Measurements from ENCODE around the gene SNED1.
"Not testable (repeated sequence)": the region's sequence is repeated elsewhere in the genome, so short reads cannot be mapped to it uniquely, and the experiment has no call there.

Gene SNED1

DNA sequence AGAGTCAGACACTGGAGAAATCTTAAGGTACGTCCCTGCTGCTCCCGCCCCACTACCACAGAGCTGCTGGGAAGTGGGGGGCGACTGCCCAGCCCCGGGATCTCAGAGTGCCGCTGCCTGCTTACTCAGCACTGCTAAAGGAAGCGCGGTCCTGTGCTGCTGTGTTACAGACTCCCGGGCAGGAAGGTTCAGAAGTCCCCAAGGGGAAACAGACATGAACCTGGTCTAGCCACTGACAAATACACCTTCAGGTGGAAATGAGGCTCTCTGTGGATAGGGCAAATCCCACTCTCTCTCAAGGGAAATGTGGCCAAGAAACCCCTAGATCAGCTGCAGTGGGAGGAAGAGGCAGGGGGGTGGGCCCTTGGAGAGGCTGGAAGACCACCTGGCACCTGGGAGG is 90.0 kb downstream of the SNED1 start:
- DNase-seq, result no peak

GRCh38 chr2:241088791-241089732 is 90.6 kb downstream of the SNED1 start:
- no peak for DNase-seq

DNA sequence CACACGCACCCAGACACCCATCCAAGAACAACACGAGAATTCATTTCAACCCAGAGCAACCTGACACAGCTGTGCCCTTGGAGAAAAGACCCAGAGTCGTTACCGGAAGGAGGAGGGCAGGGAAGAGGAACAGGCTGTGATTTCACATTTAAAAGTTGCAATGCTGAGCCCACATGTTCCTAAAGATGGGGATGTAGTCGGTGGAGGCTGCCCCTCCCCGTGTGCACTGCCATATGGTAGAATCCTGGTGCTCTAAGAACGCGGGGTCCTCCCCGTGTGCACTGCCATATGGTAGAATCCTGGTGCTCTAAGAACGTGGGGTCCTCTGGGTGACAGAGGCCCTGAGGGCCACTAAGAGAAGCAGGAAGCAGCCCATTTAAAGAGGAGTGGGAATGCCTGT is 92.8 kb downstream of the SNED1 start:
- DNase-seq, result no peak

DNA sequence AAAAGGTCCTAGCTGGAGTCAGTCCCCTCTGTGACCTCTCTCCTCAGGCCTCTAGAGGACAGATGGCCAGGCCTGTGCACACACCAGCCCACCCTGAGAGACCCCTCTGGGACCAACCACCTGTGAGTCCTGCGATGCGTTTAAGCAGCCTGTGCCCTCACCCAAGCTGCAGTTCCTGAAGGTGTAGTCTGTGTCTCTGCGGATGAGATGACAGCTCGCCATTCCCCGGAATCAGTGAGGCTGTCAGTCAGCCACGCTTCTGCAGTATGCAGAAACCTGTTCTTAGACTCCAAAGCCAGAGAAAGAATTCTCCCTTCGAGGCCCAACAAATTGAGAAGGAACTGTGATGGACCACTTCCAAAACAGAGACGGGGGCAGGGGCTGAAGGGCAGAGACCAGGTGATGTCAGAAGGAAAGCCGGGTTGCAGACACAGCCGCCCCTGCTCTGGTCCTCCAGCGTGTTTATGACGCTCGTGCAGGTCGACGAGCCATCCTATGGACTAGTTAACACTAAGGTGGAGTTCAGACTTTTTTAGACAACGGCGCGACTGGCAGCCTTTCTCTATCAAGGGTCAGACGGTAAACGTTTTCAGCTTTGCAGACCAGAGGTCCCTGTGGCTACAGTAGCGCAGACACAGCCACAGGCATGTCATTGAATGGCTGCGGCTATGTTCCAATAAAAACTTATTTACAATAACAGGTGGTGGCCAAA is 93.5 kb downstream of the SNED1 start:
- DNase-seq, result no peak

GRCh38 chr2:241092677-241093076 is 94.3 kb downstream of the SNED1 start:
- DNase-seq, result no peak

- not testable (repeated sequence) for DNase-seq
Measured at GRCh38 chr2:241093133-241093781, 94.8 kb downstream of the SNED1 start.

DNA sequence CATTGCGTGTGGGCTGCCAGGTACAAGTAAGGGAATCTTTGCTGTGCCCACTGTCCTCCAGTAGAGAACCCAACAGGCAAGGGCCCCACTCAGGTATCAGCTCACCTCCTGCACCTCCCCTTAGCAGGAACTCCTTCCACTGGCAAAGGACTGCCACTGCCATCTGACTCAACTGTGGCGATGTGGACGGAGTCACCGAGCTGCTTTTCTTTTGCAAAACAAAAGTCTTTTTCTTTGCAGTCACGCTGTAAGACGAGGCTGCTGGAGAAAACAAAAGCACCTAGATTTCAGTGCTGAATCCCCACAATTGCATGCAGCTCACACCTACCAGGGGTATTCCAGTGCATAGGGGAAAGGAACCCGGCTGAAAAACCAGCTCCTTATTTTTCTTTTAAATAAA is 95.8 kb downstream of the SNED1 start:
- no peak for DNase-seq

DNA sequence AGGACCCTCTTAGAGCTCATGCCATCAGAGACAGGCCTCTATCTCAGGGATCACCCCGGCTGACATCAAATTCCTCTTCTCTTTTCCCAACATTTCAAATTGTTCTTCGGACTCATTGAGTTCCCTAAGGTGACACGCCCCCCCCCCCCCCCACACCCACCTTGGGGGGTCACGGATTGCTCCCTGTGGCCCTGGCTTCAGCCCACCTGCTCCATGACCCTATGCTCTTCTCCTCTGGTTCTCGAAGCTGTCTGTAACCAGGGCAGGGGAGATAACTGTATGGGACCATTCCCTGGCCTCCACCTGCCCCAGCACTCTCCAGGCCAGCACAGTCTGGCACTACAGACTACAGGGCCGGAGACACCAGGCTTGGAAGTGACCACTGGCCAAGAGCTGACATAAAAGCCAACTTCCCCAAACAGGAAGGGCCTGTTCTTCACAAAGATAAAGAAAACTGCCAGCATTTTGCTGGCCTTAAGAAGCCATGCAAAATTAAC is 96.6 kb downstream of the SNED1 start:
- DNase-seq, result no peak

GRCh38 chr2:241095594-241096290 is 97.3 kb downstream of the SNED1 start:
- DNase-seq, result no peak

GRCh38 chr2:241096979-241097378 is 98.6 kb downstream of the SNED1 start:
- DNase-seq, result no peak

DNA sequence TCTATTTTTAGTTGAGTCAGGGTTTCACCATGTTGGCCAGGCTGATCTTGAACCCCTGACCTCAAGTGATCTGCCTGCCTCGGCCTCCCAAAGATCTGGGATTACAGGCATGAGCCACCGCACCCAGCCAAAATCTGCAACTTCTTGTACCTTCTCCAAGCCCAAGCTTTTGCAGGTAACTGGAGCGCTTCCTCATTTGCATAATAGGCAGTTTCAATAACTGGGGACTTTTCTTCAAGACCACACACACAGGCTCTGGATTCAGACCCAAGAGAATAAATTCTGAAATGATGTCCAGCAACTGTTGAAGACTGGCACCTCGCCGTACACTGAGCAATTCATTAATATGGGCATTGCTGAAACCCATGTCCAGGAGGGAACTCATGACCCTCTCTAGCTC is 100.8 kb downstream of the SNED1 start:
- DNase-seq, result no peak

- peak; percentile 71 for DNase-seq
Measured at GRCh38 chr2:241102239-241102803, 103.9 kb downstream of the SNED1 start, which contains the start of gene MTERF4. MTERF4 (minus strand) TSS chr2:241102287; CDS start chr2:241102273, 14 bp downstream.

DNA sequence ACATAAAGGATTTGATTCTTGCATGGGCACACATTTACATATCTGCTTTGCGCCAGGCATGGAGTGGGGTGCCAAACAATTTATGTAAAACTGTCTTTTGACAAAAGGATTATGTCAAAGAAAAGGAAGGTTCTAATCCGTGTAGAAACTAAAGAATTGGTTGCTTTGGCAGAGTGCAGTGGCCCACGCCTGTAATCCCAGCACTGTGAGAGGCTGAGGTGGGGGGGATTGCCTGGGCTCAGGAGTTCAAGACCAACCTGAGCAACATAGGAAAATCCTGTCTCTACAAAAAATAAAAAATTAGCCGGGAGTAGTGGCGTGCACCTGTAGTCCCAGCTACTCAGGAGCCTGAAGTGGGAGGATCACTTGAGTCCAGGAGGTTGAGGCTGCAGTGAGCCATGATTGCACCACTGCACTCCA is 104.8 kb downstream of the SNED1 start:
- no peak for DNase-seq

DNA sequence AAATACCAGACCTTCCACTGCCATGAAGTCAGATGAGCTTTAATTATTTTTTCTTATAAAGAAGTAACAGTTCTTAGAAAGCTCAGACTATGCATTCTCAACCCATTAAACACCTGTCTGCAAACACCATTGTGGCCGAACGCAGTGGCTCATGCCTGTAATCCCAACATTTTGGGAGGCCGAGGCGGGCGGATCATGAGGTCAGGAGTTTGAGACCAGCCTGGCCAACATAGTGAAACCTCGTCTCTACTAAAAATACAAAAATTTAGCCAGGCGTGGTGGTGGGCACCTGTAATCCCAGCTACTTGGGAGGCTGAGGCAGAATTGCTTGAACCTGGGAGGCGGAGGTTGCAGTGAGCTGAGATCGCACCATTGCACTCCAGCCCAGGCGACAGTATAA is 106.2 kb downstream of the SNED1 start:
- DNase-seq, result not testable (repeated sequence)

DNA sequence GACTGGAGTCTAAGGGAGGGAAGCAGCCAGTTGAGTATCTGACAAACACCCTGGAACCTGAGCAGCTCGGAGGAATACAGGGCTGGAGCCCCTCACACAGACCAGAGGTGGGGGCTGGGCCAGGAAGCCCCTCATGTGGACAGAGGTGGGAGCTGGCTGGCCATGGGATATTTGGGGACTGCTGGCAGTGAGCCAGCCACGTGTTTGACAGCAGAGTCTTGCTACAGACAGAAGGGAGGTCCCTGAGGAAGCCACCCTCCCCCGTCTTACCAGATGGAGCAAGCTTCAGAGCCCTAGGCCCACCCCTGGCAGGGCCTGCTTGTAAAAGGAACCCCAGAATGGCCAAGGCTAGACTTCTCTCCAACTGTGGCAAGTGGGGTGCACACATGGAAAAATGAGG is 107.2 kb downstream of the SNED1 start:
- no peak for DNase-seq

DNA sequence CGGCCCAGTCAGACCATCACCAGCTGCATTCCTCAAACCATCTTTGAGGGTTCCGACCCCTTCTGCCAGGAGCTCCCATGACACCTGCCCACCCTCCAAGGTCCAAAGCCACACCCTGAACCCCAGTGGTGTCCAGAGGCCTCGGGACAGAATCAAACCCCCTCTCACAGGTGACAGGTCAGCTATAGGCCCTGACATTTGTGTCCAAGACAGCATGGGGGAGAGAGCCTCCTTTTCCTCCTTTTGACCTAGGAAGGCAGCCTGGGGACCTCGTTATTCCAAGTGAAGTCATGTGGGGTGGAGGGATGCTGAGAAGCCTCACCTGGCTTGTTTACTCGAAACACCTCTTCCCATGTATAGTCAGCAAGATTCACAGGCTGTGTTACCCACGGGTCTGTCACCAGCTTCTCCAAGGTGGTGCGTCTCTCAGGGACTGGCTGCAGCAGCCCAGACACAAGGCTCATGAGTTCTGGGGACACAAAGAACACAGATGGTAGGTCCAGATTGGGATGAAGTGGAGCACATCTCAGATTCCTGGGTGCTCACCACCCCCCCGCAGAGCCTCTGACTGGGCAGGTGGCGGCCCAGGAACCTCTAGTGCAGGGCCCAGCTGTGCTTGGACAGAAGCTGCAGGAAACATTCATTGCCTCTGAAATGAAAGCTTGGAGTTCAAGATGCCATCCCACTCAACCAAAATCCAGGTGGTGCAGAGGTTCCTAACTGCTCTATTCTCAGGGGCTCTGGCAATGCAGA is 108.8 kb downstream of the SNED1 start:
- DNase-seq, result no peak

DNA sequence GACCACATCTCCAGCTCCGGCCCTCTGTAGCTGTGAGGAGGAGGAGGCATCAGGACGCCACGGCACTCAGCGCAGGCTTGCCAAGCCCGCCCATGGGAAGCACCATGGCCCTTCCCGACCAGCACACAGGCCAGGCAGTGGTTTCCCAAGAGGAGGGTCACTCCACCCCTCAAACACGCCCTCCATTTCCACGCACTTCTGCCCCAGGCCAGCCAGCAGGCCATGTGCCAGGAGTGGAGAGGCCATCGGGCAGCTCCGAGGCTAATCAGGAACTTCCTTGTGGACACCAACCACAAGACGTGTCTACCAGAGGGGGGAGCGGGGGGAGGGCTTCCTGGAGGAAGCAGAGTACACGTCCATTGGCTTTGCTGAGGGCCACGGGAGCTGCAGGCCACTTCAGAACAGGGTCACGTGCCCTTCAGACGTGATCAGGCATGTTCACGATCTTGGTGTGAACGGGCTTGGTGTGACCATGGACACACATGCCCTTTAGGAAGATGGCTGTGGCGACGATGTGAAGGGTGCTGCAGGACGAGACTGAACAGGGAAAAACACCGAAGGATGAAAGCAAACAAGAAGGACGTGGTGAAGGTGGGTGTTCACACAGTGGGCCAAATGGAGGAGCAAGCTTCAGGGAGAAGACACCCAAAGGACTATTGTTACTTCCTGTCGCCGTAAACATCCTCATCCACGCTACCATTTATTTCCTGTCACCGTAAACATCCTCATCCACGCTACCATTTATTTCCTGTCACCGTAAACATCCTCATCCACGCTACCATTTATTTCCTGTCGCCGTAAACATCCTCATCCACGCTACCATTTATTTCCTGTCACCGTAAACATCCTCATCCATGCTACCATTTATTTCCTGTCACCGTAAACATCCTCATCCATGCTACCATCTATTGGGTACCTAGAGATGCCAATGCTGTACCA is 110.1 kb downstream of the SNED1 start:
- DNase-seq, result no peak

- DNase-seq, result no peak
Measured at GRCh38 chr2:241109210-241110088, 111.0 kb downstream of the SNED1 start.

- no peak for DNase-seq
Measured at GRCh38 chr2:241110089-241110606, 111.7 kb downstream of the SNED1 start.

Measured in NCI-H1048 (cell line).